Gastroesophageal sphincter (tissue), 3 donors: ENCODE data around the gene SFTPB.

Source experiments
- CTCF ChIP-seq, 4 experiments: fragments of 200-600 bp in 2 of 4; fragments of 450-650 bp in 2 of 4; sonication (generic) in 1 of 4; IDR thresholded peaks; one replicate each; pipeline ENCODE4 v1.5.1; 2017 to 2019; ENCODE audit warnings: antibody characterized with exemption in 4 of 4, mild to moderate bottlenecking in 2 of 4, moderate library complexity in 2 of 4
- POLR2A ChIP-seq, 2 donors: fragments of 450-650 bp; IDR thresholded peaks; one replicate each; pipeline ENCODE4 v1.6.1; 2017; ENCODE audit warnings: antibody characterized with exemption in 2 of 2, mild to moderate bottlenecking in 2 of 2, moderate library complexity in 1 of 2
- POLR2AphosphoS5 ChIP-seq: sonication (generic); formaldehyde crosslinking; IDR thresholded peaks from one replicate; pipeline ENCODE4 v1.6.1; 2017; ENCODE audit warnings: antibody characterized with exemption

- TF ChIP-seq CTCF (IDR thresholded peaks at IDR 0.05) (no peak), POLR2A (IDR thresholded peaks at IDR 0.05) (no peak), POLR2AphosphoS5 (no peak)
These were observed 37.0 kb upstream of the SFTPB start for GRCh38 chr2:85704800-85705679.
